Adrenal gland (tissue), 5 donors: ENCODE results near the gene TRPM4.

ENCODE experiments used
- POLR2A ChIP-seq, 2 donors: fragments of 450-650 bp; IDR thresholded peaks; one replicate each; pipeline ENCODE4 v1.6.1; 2017; ENCODE audit warnings: antibody characterized with exemption in 2 of 2, mild to moderate bottlenecking in 2 of 2, moderate library complexity in 1 of 2
- TF ChIP-seq, protein P1 (sequence below), 6 experiments: fragments of 450-650 bp in 4 of 6; fragments of 200-600 bp in 2 of 6; sonication (generic) in 1 of 6; IDR thresholded peaks; 1 replicate in 5 of 6; 2 replicates in 1 of 6; pipeline versions ENCODE4 v1.5.1 to v1.8.0; 2016 to 2021; ENCODE audit warnings: antibody characterized with exemption in 6 of 6, mild to moderate bottlenecking in 2 of 6, moderate library complexity in 1 of 6
- donor health status: DM: no; HTN: no; CAD: no.

DNA sequence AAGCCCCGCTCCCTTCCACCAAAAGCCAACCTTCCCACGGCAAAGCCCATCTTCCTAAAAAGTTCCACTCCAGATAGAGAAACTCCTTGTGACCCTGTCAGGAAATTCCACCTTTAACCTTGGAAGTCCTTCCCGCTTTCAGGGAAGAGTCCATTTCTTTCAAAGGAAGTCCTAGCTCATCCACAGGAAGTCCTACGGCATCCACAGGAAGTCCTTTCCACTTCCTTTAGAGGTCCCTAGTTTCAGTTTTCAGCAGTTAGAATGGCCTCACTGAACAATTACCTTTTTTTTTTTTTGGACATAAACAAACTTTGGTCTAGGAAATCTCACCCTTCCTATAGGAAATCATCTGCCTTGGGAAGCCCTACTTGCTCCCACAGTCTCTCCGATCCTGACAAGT, 31.7 kb downstream of the TRPM4 start:
- TF ChIP-seq, protein P1, sequence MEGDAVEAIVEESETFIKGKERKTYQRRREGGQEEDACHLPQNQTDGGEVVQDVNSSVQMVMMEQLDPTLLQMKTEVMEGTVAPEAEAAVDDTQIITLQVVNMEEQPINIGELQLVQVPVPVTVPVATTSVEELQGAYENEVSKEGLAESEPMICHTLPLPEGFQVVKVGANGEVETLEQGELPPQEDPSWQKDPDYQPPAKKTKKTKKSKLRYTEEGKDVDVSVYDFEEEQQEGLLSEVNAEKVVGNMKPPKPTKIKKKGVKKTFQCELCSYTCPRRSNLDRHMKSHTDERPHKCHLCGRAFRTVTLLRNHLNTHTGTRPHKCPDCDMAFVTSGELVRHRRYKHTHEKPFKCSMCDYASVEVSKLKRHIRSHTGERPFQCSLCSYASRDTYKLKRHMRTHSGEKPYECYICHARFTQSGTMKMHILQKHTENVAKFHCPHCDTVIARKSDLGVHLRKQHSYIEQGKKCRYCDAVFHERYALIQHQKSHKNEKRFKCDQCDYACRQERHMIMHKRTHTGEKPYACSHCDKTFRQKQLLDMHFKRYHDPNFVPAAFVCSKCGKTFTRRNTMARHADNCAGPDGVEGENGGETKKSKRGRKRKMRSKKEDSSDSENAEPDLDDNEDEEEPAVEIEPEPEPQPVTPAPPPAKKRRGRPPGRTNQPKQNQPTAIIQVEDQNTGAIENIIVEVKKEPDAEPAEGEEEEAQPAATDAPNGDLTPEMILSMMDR (IDR thresholded peaks at IDR 0.05): no peak
- TF ChIP-seq POLR2A (IDR thresholded peaks at IDR 0.05): no peak
